HEK293T (cell line): ENCODE data around the gene ALKBH5.

ENCODE experiments used
- ARNT ChIP-seq: fragments of 450-650 bp; IDR thresholded peaks from 2 replicates; pipeline ENCODE4 v1.6.1; 2017; ENCODE audit warnings: mild to moderate bottlenecking
- BHLHE40 ChIP-seq: fragments of 450-650 bp; IDR thresholded peaks from 2 replicates; pipeline ENCODE4 v1.6.1; 2016; ENCODE audit warnings: mild to moderate bottlenecking, moderate library complexity, borderline replicate concordance
- CTBP1 ChIP-seq: fragments of 450-650 bp; IDR thresholded peaks from 2 replicates; pipeline ENCODE4 v1.6.1; 2016; ENCODE audit warnings: borderline replicate concordance
- FOXA1 ChIP-seq: fragments of 450-650 bp; IDR thresholded peaks from 2 replicates; pipeline ENCODE4 v1.6.1; 2016; ENCODE audit warnings: mild to moderate bottlenecking
- FOXM1 ChIP-seq: fragments of 450-650 bp; IDR thresholded peaks from 2 replicates; pipeline ENCODE4 v1.6.1; 2017; ENCODE audit warnings: mild to moderate bottlenecking, borderline replicate concordance
- HDGF ChIP-seq: fragments of 450-650 bp; IDR thresholded peaks from 2 replicates; pipeline ENCODE4 v1.6.1; 2017; ENCODE audit warnings: antibody characterized with exemption, borderline replicate concordance
- SP1 ChIP-seq: fragments of 450-650 bp; IDR thresholded peaks from 2 replicates; pipeline ENCODE4 v1.6.1; 2017
- SUZ12 ChIP-seq: fragments of 450-650 bp; IDR thresholded peaks from 2 replicates; pipeline ENCODE4 v1.6.1; 2016; ENCODE audit warnings: mild to moderate bottlenecking
- TARDBP ChIP-seq: fragments of 450-650 bp; IDR thresholded peaks from 2 replicates; pipeline ENCODE4 v1.6.1; 2016
- ZNF384 ChIP-seq: fragments of 450-650 bp; IDR thresholded peaks from 2 replicates; pipeline ENCODE4 v1.6.1; 2016
- TF ChIP-seq, protein P1 (sequence below): fragments of 450-650 bp; IDR thresholded peaks from 2 replicates; pipeline ENCODE4 v1.6.1; 2016

GRCh38 chr17:18183334-18184142, at the start of gene ALKBH5:
- no peak for TF ChIP-seq HDGF
- TF ChIP-seq SP1 = no peak
- no peak for TF ChIP-seq ZNF384
- no peak for TF ChIP-seq FOXM1
- peak; percentile 95 for TF ChIP-seq CTBP1
- TF ChIP-seq TARDBP = no peak
- no peak for TF ChIP-seq SUZ12
- no peak for TF ChIP-seq BHLHE40
- peak; percentile 21; the same call in 1 of the 2 replicates for TF ChIP-seq ARNT
- TF ChIP-seq, protein P1, sequence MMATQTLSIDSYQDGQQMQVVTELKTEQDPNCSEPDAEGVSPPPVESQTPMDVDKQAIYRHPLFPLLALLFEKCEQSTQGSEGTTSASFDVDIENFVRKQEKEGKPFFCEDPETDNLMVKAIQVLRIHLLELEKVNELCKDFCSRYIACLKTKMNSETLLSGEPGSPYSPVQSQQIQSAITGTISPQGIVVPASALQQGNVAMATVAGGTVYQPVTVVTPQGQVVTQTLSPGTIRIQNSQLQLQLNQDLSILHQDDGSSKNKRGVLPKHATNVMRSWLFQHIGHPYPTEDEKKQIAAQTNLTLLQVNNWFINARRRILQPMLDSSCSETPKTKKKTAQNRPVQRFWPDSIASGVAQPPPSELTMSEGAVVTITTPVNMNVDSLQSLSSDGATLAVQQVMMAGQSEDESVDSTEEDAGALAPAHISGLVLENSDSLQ = peak; percentile 100
- no peak for TF ChIP-seq FOXA1
